ENCODE results near the gene ZFP90. TPM values are rescaled to one million over a fixed set of nuclear protein-coding genes. Genes with fewer than 3 reads are reported as not detected.

ZFP90 gene
- polyA plus RNA-seq, 2 of the 4 experiments (the other 2 are of a cell fraction) = 13.8 to 21.6 TPM

- Histone ChIP-seq H3K4me1 (no peaks in the 10 kb centered on the region), H3K9me3 (peaks cover 6% of the 10 kb centered on the region; the same call in 1 of the 3 replicates), H3K27ac (no peak overlapping the region), H3K4me3 (no peak overlapping the region), H3K4me2 (no peak overlapping the region)
- ATAC-seq (no peak), DNase-seq (ENCODE audit: low read depth in 1 of 2, low spot score in 1 of 2) (no peak), FAIRE-seq (no peak)
- TF ChIP-seq CBX2 (IDR thresholded peaks at IDR 0.05; ENCODE audit: borderline replicate concordance, low read depth) (no peak), FOSB (CRISPR knock-in tag; IDR thresholded peaks at IDR 0.05) (no peak), KDM5A (IDR thresholded peaks at IDR 0.05) (no peak), E2F6 (IDR thresholded peaks at IDR 0.05; ENCODE audit: borderline replicate concordance, low read depth) (no peak), POLR2AphosphoS2 (conservative IDR thresholded peaks at IDR 0.05; ENCODE audit: low read length) (no peak), BHLHE40 (IDR thresholded peaks at IDR 0.05; ENCODE audit: low read depth, low read length) (no peak), ELK1 (IDR thresholded peaks at IDR 0.05; ENCODE audit: low read depth, low read length) (no peak), HEYL (CRISPR knock-in tag; IDR thresholded peaks at IDR 0.05) (no peak), REST (IDR thresholded peaks at IDR 0.05) (no peak), ESRRA (IDR thresholded peaks at IDR 0.05; ENCODE audit: borderline replicate concordance, low read length) (no peak), MAX (IDR thresholded peaks at IDR 0.05) (no peak), MYC (IDR thresholded peaks at IDR 0.05; ENCODE audit: borderline replicate concordance, low read length) (no peak), CBX8 (IDR thresholded peaks at IDR 0.05) (no peak), TFCP2L1 (CRISPR knock-in tag; IDR thresholded peaks at IDR 0.05) (no peak), ZNF302 (CRISPR knock-in tag; IDR thresholded peaks at IDR 0.05) (no peak), HMGXB4 (CRISPR knock-in tag; IDR thresholded peaks at IDR 0.05; ENCODE audit: borderline replicate concordance) (no peak), HOXA7 (CRISPR knock-in tag; IDR thresholded peaks at IDR 0.05) (no peak)
- POLR2A ChIA-PET = no interaction called here
- 80% methylated on average over 6 of the region's 6 CpGs for WGBS (ENCODE audit: missing lambda C conversion rate)
- CTCF ChIA-PET = interaction anchor here (1.7 to 4.3 kb wide), 5 partner anchors 10 to 158 kb away, joined by 7 to 30 read pairs (median 8); no protein-coding TSS in a partner anchor
Observed at GRCh38 chr16:68519225-68519745, 19.8 kb upstream of the ZFP90 start.

- DNase-seq (ENCODE audit: low read depth in 1 of 2, low spot score in 1 of 2) (peak; percentile 83 to 95), FAIRE-seq (no peak), ATAC-seq (peak; percentile 91 to 96)
- Histone ChIP-seq H3K9me3 (peaks cover 6% of the 10 kb centered on the region; the same call in 1 of the 3 replicates), H3K4me1 (no peaks in the 10 kb centered on the region), H3K27ac (0 out of 6 replicates have a peak overlapping the region, but pooled peaks of 1 of the 2 experiments have one; percentile 13), H3K4me3 (peak overlapping the region; percentile 14; the same call in 1 of the 3 replicates), H3K4me2 (peak overlapping the region; percentile 78)
- 4% methylated on average over 10 of the region's 22 CpGs for WGBS (ENCODE audit: missing lambda C conversion rate)
- CTCF ChIA-PET = interaction anchor here (0.6 to 4.3 kb wide), 48 partner anchors 8 to 620 kb away, joined by 3 to 30 read pairs (median 4); partner anchors contain the start of gene SMPD3
- POLR2A ChIA-PET = interaction anchor here (0.6 to 1.6 kb wide), 2 partner anchors 283 to 436 kb away, joined by 4 to 8 read pairs; partner anchors contain the start of gene NFATC3
- peak; percentile 74; the same call in 1 of the 2 replicates for TF ChIP-seq E2F6 (IDR thresholded peaks at IDR 0.05; ENCODE audit: borderline replicate concordance, low read depth)
- TF ChIP-seq POLR2A (IDR thresholded peaks at IDR 0.05; ENCODE audit: low read length) = no peak
- TF ChIP-seq SMC3 (IDR thresholded peaks at IDR 0.05) = peak; percentile 42; the same call in 2 of the 3 replicates
- TF ChIP-seq CTCF (IDR thresholded peaks at IDR 0.05) = peak; percentile 87
- TF ChIP-seq ZC3H11A (IDR thresholded peaks at IDR 0.05) = no peak
- TF ChIP-seq CBX8 (IDR thresholded peaks at IDR 0.05) = no peak
- peak; percentile 66; the same call in 1 of the 2 replicates for TF ChIP-seq MAX (IDR thresholded peaks at IDR 0.05)
- TF ChIP-seq TP53 (CRISPR knock-in tag; IDR thresholded peaks at IDR 0.05) = no peak
- peak; percentile 73; the same call in 1 of the 2 replicates for TF ChIP-seq PBX3 (IDR thresholded peaks at IDR 0.05)
- TF ChIP-seq NR3C1 (IDR thresholded peaks at IDR 0.05) = no peak
Observed at GRCh38 chr16:68520649-68521086, 18.4 kb upstream of the ZFP90 start.
